ENCODE data around the gene TTLL5. TPM values are rescaled to one million over a fixed set of nuclear protein-coding genes. Genes with fewer than 3 reads are reported as not detected.

Gene TTLL5
- total and polyA plus RNA-seq, 10 of the 15 experiments (the other 5 are each of a cell fraction or from before 2014, with no cell fraction given), result 3.2 to 25.9 (median 13.8) TPM

DNA sequence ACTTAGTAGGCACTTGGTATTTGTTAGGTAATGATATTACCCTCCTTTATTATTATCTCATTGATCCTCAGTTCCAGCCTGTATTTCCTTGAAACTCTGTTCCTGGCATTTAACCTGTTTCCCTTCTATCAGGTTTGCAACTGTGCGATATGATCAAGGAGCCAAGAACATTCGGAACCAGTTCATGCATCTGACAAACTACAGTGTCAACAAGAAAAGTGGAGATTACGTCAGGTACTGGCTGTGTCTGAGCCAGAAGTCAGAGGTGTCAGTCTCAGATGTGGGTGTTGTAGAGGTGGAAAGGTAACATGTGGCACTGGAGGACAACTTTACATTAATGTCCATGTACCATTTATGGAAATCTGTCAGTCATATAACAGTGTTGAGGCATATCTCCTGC, 56.7 kb downstream of the TTLL5 start:
- ChIA-PET POLR2A (no interaction called here), CTCF (interaction anchor here (0.8 to 1.2 kb wide), 4 partner anchors 8 to 257 kb away, joined by 3 to 4 read pairs (median 3); no protein-coding TSS in a partner anchor), RAD21 (ENCODE audit: unreplicated experiment) (interaction anchor here (2.0 kb wide), 1 partner anchor 8 kb away, joined by 5 read pairs; no protein-coding TSS in a partner anchor), SMC1A (ENCODE audit: uncharacterized antibody, unreplicated experiment) (interaction anchor here (1.3 kb wide), 1 partner anchor 12 kb away, joined by 5 read pairs; no protein-coding TSS in a partner anchor)
- in situ Hi-C loops (cut with MboI), result loop anchor here (10.0 kb wide), 1 partner anchor 667 kb away; no protein-coding TSS in a partner anchor
- Histone ChIP-seq H3K4me1 (ENCODE audit: control insufficient read depth, insufficient read depth, low read length) (no peaks in the 10 kb centered on the region), H3K27me3 (replicated peaks in 1 of 2; ENCODE audit: control insufficient read depth in 2 of 2, insufficient read depth in 2 of 2, low read length in 1 of 2) (no peaks in the 10 kb centered on the region), H3K79me2 (ENCODE audit: control insufficient read depth, insufficient read depth, low read length) (no peaks in the 10 kb centered on the region), H3K4me3 (no peak overlapping the region), H2AFZ (ENCODE audit: control insufficient read depth, low read depth, low read length) (no peak overlapping the region), H4K20me1 (ENCODE audit: control insufficient read depth, insufficient read depth) (no peaks in the 10 kb centered on the region), H3K36me3 (ENCODE audit: control insufficient read depth in 2 of 2, insufficient read depth in 2 of 2, low read length in 1 of 2) (0 out of 4 replicates have a peak, but pooled peaks cover 0 to 6% of the 10 kb centered on the region in 2 experiments), H3K27ac (ENCODE audit: control insufficient read depth, insufficient read depth) (no peak overlapping the region), H3K9me3 (replicated peaks; ENCODE audit: control insufficient read depth, insufficient read depth, low read length) (no peaks in the 10 kb centered on the region), H3K9ac (ENCODE audit: control insufficient read depth, insufficient read depth, low read length) (no peak overlapping the region), H3K4me2 (ENCODE audit: control insufficient read depth, insufficient read depth) (no peak overlapping the region)
- no peak for ATAC-seq
- 97% methylated on average over 3 of the region's 3 CpGs for WGBS (ENCODE audit: insufficient coverage, insufficient replicate concordance, low lambda C conversion rate, missing lambda C conversion rate)
- no peak for TF ChIP-seq FOS (IDR thresholded peaks at IDR 0.05; ENCODE audit: borderline replicate concordance, extremely low read depth, insufficient read length)
- TF ChIP-seq, protein P1, sequence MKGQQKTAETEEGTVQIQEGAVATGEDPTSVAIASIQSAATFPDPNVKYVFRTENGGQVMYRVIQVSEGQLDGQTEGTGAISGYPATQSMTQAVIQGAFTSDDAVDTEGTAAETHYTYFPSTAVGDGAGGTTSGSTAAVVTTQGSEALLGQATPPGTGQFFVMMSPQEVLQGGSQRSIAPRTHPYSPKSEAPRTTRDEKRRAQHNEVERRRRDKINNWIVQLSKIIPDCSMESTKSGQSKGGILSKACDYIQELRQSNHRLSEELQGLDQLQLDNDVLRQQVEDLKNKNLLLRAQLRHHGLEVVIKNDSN (IDR thresholded peaks at IDR 0.05; ENCODE audit: borderline replicate concordance, extremely low read length, insufficient read depth, low read depth, low read length), result no peak
- no peak for TF ChIP-seq PAX8 (IDR thresholded peaks at IDR 0.05)
- TF ChIP-seq, protein P2, sequence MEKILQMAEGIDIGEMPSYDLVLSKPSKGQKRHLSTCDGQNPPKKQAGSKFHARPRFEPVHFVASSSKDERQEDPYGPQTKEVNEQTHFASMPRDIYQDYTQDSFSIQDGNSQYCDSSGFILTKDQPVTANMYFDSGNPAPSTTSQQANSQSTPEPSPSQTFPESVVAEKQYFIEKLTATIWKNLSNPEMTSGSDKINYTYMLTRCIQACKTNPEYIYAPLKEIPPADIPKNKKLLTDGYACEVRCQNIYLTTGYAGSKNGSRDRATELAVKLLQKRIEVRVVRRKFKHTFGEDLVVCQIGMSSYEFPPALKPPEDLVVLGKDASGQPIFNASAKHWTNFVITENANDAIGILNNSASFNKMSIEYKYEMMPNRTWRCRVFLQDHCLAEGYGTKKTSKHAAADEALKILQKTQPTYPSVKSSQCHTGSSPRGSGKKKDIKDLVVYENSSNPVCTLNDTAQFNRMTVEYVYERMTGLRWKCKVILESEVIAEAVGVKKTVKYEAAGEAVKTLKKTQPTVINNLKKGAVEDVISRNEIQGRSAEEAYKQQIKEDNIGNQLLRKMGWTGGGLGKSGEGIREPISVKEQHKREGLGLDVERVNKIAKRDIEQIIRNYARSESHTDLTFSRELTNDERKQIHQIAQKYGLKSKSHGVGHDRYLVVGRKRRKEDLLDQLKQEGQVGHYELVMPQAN (conservative IDR thresholded peaks at IDR 0.05), result no peak
- TF ChIP-seq SIN3A (IDR thresholded peaks at IDR 0.05; ENCODE audit: low read depth, low read length), result no peak
- TF ChIP-seq SUPT20H (IDR thresholded peaks at IDR 0.05; ENCODE audit: borderline replicate concordance, control insufficient read depth, low read depth, low read length), result no peak
- no peak for TF ChIP-seq STAT1 (conservative IDR thresholded peaks at IDR 0.05)
- no peak for TF ChIP-seq SMAD1 (IDR thresholded peaks at IDR 0.05; ENCODE audit: low read depth, partially characterized antibody)
- intact Hi-C loops (cut with micrococcal nuclease; ENCODE audit: unreplicated experiment), result loop anchor here (10.0 kb wide), 1 partner anchor 187 kb away; no protein-coding TSS in a partner anchor
- no TSS peak for BruUV-seq (replicated peaks)
- FAIRE-seq, result no peak
- DNase-seq (ENCODE audit: low read depth, low spot score), result no peak
